ENCODE measurements around the gene SELENOO. TPM values are rescaled to one million over a fixed set of nuclear protein-coding genes. Genes with fewer than 3 reads are reported as not detected.
A peak's percentile ranks its signal among the peaks of the same experiment; 100 is the strongest.

The SELENOO gene
- total RNA-seq, 1 experiment from 2014 or later, result 27.4 TPM

GRCh38 chr22:50201191-50202129 lies 649 bp downstream of the SELENOO start:
- CTCF ChIA-PET, result interaction anchor here (0.5 to 0.7 kb wide), 2 partner anchors 52 to 197 kb away, joined by 3 to 6 read pairs; no protein-coding TSS in a partner anchor
- DNase-seq, result no peak
- intact Hi-C loops (cut with micrococcal nuclease; ENCODE audit: unreplicated experiment), result loop anchor here (2.0 to 5.0 kb wide), 2 partner anchors 53 to 274 kb away; no protein-coding TSS in a partner anchor

GRCh38 chr22:50202130-50202666 lies 1.4 kb downstream of the SELENOO start:
- POLR2A ChIA-PET (ENCODE audit: unreplicated experiment), result no interaction called here
- TF ChIP-seq CTCF (conservative IDR thresholded peaks at IDR 0.05) (no peak), EZH2 (IDR thresholded peaks at IDR 0.05; ENCODE audit: low read depth) (no peak)
- Histone ChIP-seq H3K9me3 (ENCODE audit: insufficient read depth, low read depth) (no peaks in the 10 kb centered on the region), H3K27me3 (ENCODE audit: insufficient read depth, low read depth) (no peaks in the 10 kb centered on the region), H3K36me3 (ENCODE audit: low read depth) (peaks cover 28% of the 10 kb centered on the region), H3K27ac (no peak overlapping the region), H3F3A (ENCODE audit: insufficient read depth, low read depth) (peaks cover 41% of the 10 kb centered on the region; the same call in 1 of the 2 replicates), H4K20me1 (ENCODE audit: insufficient read depth) (peaks cover 24% of the 10 kb centered on the region), H3K9me2 (ENCODE audit: insufficient read depth) (no peaks in the 10 kb centered on the region), H3K79me2 (ENCODE audit: low read depth) (peaks cover 28% of the 10 kb centered on the region), H2AFZ (no peak overlapping the region), H3K4me3 (peak overlapping the region; percentile 89), H3K4me2 (peak overlapping the region; percentile 97), H3K4me1 (replicated peaks; ENCODE audit: insufficient read depth) (peaks cover 12% of the 10 kb centered on the region)
- TSS peak; percentile 29 for BruUV-seq (replicated peaks)
- DNase-seq, result no peak
- CTCF ChIA-PET, result interaction anchor here (0.5 to 0.7 kb wide), 2 partner anchors 198 to 215 kb away, joined by 6 read pairs; no protein-coding TSS in a partner anchor
- intact Hi-C loops (cut with micrococcal nuclease; ENCODE audit: unreplicated experiment), result loop anchor here (5.0 kb wide), 1 partner anchor 275 kb away; no protein-coding TSS in a partner anchor

More at GRCh38 chr22:50201191-50202129, 649 bp downstream of the SELENOO start:
- H2AFZ ChIP-seq, result peak overlapping the region; percentile 73
- H3K79me2 ChIP-seq (ENCODE audit: low read depth), result peaks cover 28% of the 10 kb centered on the region
- TF ChIP-seq CTCF (conservative IDR thresholded peaks at IDR 0.05), result no peak
- TF ChIP-seq EZH2 (IDR thresholded peaks at IDR 0.05; ENCODE audit: low read depth), result no peak
- peaks cover 41% of the 10 kb centered on the region; the same call in 1 of the 2 replicates for H3F3A ChIP-seq (ENCODE audit: insufficient read depth, low read depth)
- H3K36me3 ChIP-seq (ENCODE audit: low read depth), result peaks cover 28% of the 10 kb centered on the region
- H3K4me3 ChIP-seq, result peak overlapping the region; percentile 89
- H3K27ac ChIP-seq, result no peak overlapping the region
- H3K9me3 ChIP-seq (ENCODE audit: insufficient read depth, low read depth), result no peaks in the 10 kb centered on the region
- no TSS peak for BruUV-seq (replicated peaks)
- H3K27me3 ChIP-seq (ENCODE audit: insufficient read depth, low read depth), result no peaks in the 10 kb centered on the region
- peak overlapping the region; percentile 97 for H3K4me2 ChIP-seq
- no peaks in the 10 kb centered on the region for H3K9me2 ChIP-seq (ENCODE audit: insufficient read depth)
- POLR2A ChIA-PET (ENCODE audit: unreplicated experiment), result no interaction called here
- peaks cover 12% of the 10 kb centered on the region for H3K4me1 ChIP-seq (replicated peaks; ENCODE audit: insufficient read depth)
- peaks cover 25% of the 10 kb centered on the region for H4K20me1 ChIP-seq (ENCODE audit: insufficient read depth)

GRCh38 chr22:50203288-50203687 lies 2.5 kb downstream of the SELENOO start:
- TF ChIP-seq CTCF (conservative IDR thresholded peaks at IDR 0.05), result no peak
- no peak for TF ChIP-seq EZH2 (IDR thresholded peaks at IDR 0.05; ENCODE audit: low read depth)
- Histone ChIP-seq H3K4me1 (replicated peaks; ENCODE audit: insufficient read depth) (peaks cover 12% of the 10 kb centered on the region), H3K36me3 (ENCODE audit: low read depth) (peaks cover 21% of the 10 kb centered on the region), H4K20me1 (ENCODE audit: insufficient read depth) (peaks cover 35% of the 10 kb centered on the region), H3K27ac (no peak overlapping the region), H3F3A (ENCODE audit: insufficient read depth, low read depth) (peaks cover 46% of the 10 kb centered on the region; the same call in 1 of the 2 replicates), H3K9me2 (ENCODE audit: insufficient read depth) (no peaks in the 10 kb centered on the region), H3K4me3 (no peak overlapping the region), H2AFZ (no peak overlapping the region), H3K27me3 (ENCODE audit: insufficient read depth, low read depth) (no peaks in the 10 kb centered on the region), H3K4me2 (no peak overlapping the region), H3K9me3 (ENCODE audit: insufficient read depth, low read depth) (no peaks in the 10 kb centered on the region), H3K79me2 (ENCODE audit: low read depth) (peaks cover 28% of the 10 kb centered on the region)
- no peak for DNase-seq
- intact Hi-C loops (cut with micrococcal nuclease; ENCODE audit: unreplicated experiment), result loop anchor here (5.0 kb wide), 1 partner anchor 276 kb away; no protein-coding TSS in a partner anchor
- POLR2A ChIA-PET (ENCODE audit: unreplicated experiment), result no interaction called here
- no TSS peak for BruUV-seq (replicated peaks)
- CTCF ChIA-PET, result no interaction called here

All from PC-9 (cell line).